HepG2 (cell line): Measurements from ENCODE around the gene ZSWIM7. TPM values are rescaled to one million over a fixed set of nuclear protein-coding genes. Genes with fewer than 3 reads are reported as not detected.

Source experiments
- ATAC-seq: fragments of 200-7000 bp; cut with Tn5 transposase; 3 replicates; pipeline ENCODE4 v1.9.1; 2020; ENCODE audit warnings: mild to moderate bottlenecking, moderate library complexity
- BruUV-seq: library from RNA; stranded (reverse); fragments of 400-500 nt; replicated peaks from 2 replicates; lab custom pipeline; 2021; lab: Mats Ljungman, UMichigan
- CTCF ChIA-PET: fragments of 300-600 bp; formaldehyde crosslinking; extraction: SDS; loops from one replicate; lab custom pipeline; 2021; ENCODE audit warnings: low total read pairs, inconsistent platforms, low intra/inter-chr PET ratio; lab: Yijun Ruan, JAX
- POLR2A ChIA-PET: fragments of 350-600 bp; sonication (Branson Sonifier 250); formaldehyde crosslinking; loops from one replicate; lab custom pipeline; 2020; ENCODE audit warnings: antibody characterized with exemption, inconsistent platforms; lab: Yijun Ruan, JAX
- DNase-seq: peaks from one replicate; pipeline ENCODE4 v3.0.0-alpha.2; 2015; ENCODE audit warnings: low spot score
- FAIRE-seq: peaks from 3 replicates; lab custom pipeline; 2011; peaks lifted over from hg19 to GRCh38; lab: Jason Lieb, UNC
- H2AFZ ChIP-seq: one replicate; pipeline ENCODE4 v1.6.1; 2011; ENCODE audit warnings: low read length, inconsistent platforms
- H3K27ac ChIP-seq: fragments of 300-600 bp; 3 replicates; pipeline ENCODE4 v1.8.0; 2011; ENCODE audit warnings: mixed run types, mild to moderate bottlenecking, mixed read lengths, low read length, inconsistent platforms; ENCODE audit not compliant: insufficient read depth; ENCODE audit errors: extremely low read length
- H3K27me3 ChIP-seq, 2 experiments: fragments of 200-600 bp in 1 of 2; 2 replicates in 1 of 2; 3 replicates in 1 of 2; pipeline versions ENCODE4 v1.6.0 to v1.8.0; 2011; ENCODE audit warnings: low read length in 2 of 2, mild to moderate bottlenecking in 2 of 2, moderate library complexity in 2 of 2, inconsistent platforms in 1 of 2; ENCODE audit not compliant: insufficient read depth in 2 of 2, control insufficient read depth in 1 of 2
- H3K36me3 ChIP-seq, 2 experiments: fragments of 200-600 bp in 1 of 2; replicated peaks in 1 of 2; 2 replicates in 1 of 2; 3 replicates in 1 of 2; pipeline versions ENCODE4 v1.5.1 to v1.8.0; 2011; ENCODE audit warnings: low read length in 2 of 2, inconsistent platforms in 1 of 2; ENCODE audit not compliant: insufficient read depth in 2 of 2, control insufficient read depth in 1 of 2
- H3K4me1 ChIP-seq: 2 replicates; pipeline ENCODE4 v1.5.1; 2012; ENCODE audit warnings: low read length, inconsistent platforms; ENCODE audit not compliant: insufficient read depth
- H3K4me2 ChIP-seq: 2 replicates; pipeline ENCODE4 v1.6.0; 2011; ENCODE audit warnings: low read depth, low read length, inconsistent platforms
- H3K4me3 ChIP-seq, 3 experiments: fragments of 200-600 bp in 1 of 3; sonication (generic), shearing (Covaris generic) in 1 of 3; replicated peaks in 1 of 3; 2 replicates each; pipeline ENCODE4 v1.5.1; 2011 to 2016; ENCODE audit warnings: low read length in 3 of 3, inconsistent platforms in 2 of 3, low read depth in 2 of 3, mild to moderate bottlenecking in 2 of 3, control low read depth in 1 of 3, mixed read lengths in 1 of 3; ENCODE audit not compliant: insufficient read depth in 1 of 3
- H3K79me2 ChIP-seq: one replicate; pipeline ENCODE4 v1.6.1; 2011; ENCODE audit warnings: low read length, inconsistent platforms; ENCODE audit not compliant: insufficient read depth
- H3K9ac ChIP-seq: 2 replicates; pipeline ENCODE4 v1.6.0; 2011; ENCODE audit warnings: mild to moderate bottlenecking, low read depth, low read length, inconsistent platforms; ENCODE audit not compliant: insufficient read depth
- H3K9me3 ChIP-seq: 2 replicates; pipeline ENCODE4 v1.5.1; 2012; ENCODE audit warnings: mild to moderate bottlenecking, low read length
- H4K20me1 ChIP-seq: 2 replicates; pipeline ENCODE4 v1.6.0; 2011; ENCODE audit warnings: inconsistent platforms, mild to moderate bottlenecking, low read length, moderate library complexity; ENCODE audit not compliant: insufficient read depth
- DNMT3B ChIP-seq: conservative IDR thresholded peaks from 2 replicates; pipeline ENCODE4 v1.6.1; 2016; ENCODE audit warnings: missing biosample characterization, control low read depth
- FOXA3 ChIP-seq: IDR thresholded peaks from 2 replicates; pipeline ENCODE4 v1.6.1; 2016; ENCODE audit warnings: missing genetic modification reagents, missing compliant biosample characterization
- ZIK1 ChIP-seq: sonication (generic); formaldehyde crosslinking; IDR thresholded peaks from 2 replicates; pipeline ENCODE4 v1.5.0; 2020; ENCODE audit warnings: mild to moderate bottlenecking, low read depth, missing genetic modification reagents, borderline replicate concordance
- ZNF430 ChIP-seq: sonication (generic); formaldehyde crosslinking; IDR thresholded peaks from 2 replicates; pipeline ENCODE4 v1.9.0; 2021; ENCODE audit warnings: mild to moderate bottlenecking, missing genetic modification reagents
- ZNF577 ChIP-seq: sonication (generic); formaldehyde crosslinking; IDR thresholded peaks from 2 replicates; pipeline ENCODE4 v1.4.0; 2020; ENCODE audit warnings: mild to moderate bottlenecking, low read depth, missing genetic modification reagents, borderline replicate concordance
- WGBS: methylation state at CpG from one replicate; pipeline ENCODE4 v1.1.6; 2017; ENCODE audit warnings: low lambda C conversion rate; 5-methylcytosine and 5-hydroxymethylcytosine counted together
- in situ Hi-C: cut with HindIII; loops from 2 replicates; pipeline ENCODE4 v1.10.0; 2017; ENCODE audit warnings: low pct_unique_long_range_greater_than_20kb; ENCODE audit not compliant: extremely low pct_ligation_motif_present
- intact Hi-C: fragments of 100-400 bp; cut with micrococcal nuclease; formaldehyde crosslinking; loops from one replicate; pipeline ENCODE4 v1.10.0; 2022; ENCODE audit not compliant: unreplicated experiment
- polyA plus RNA-seq, 8 experiments: library from polyadenylated mRNA; depleted of rRNA in 3 of 8; stranded (reverse) in 7 of 8; unstranded in 1 of 8; fragments of >200 nt; fragmentation: Illumina TruSeq in 4 of 8; extraction: Trizol in 4 of 8; gene quantifications; 2 replicates each; pipeline versions ENCODE4 v1.2.1 to v1.2.3, GENCODE V29; 2011 to 2016; ENCODE audit warnings: low read depth in 4 of 8, missing spikeins in 1 of 8, mixed read lengths in 1 of 8; ENCODE audit not compliant: insufficient read depth in 1 of 8
- total RNA-seq, 5 experiments: library from RNA; depleted of rRNA; stranded (reverse); fragments of >200 nt; fragmentation: Illumina TruSeq; extraction: Trizol; gene quantifications; 2 replicates each; pipeline ENCODE4 v1.2.3, GENCODE V29; 2016; ENCODE audit warnings: low read depth in 1 of 5
- TF ChIP-seq, protein P1 (sequence below): sonication (generic); formaldehyde crosslinking; IDR thresholded peaks from 2 replicates; pipeline ENCODE4 v1.5.1; 2020; ENCODE audit warnings: mild to moderate bottlenecking, missing genetic modification reagents, borderline replicate concordance
- TF ChIP-seq, protein P2 (sequence below), 2 experiments: sonication (generic) in 1 of 2; formaldehyde crosslinking in 1 of 2; IDR thresholded peaks; 2 replicates each; pipeline versions ENCODE4 v1.4.0 to v1.6.1; 2018 to 2020; ENCODE audit warnings: missing genetic modification reagents in 2 of 2, borderline replicate concordance in 1 of 2, low read depth in 1 of 2, mild to moderate bottlenecking in 1 of 2, missing biosample characterization in 1 of 2
- TF ChIP-seq, protein P3 (sequence below): sonication (generic); formaldehyde crosslinking; IDR thresholded peaks from 2 replicates; pipeline ENCODE4 v1.5.0; 2020; ENCODE audit warnings: mild to moderate bottlenecking, missing genetic modification reagents, borderline replicate concordance

The ZSWIM7 gene
- total and polyA plus RNA-seq, 2 of the 13 experiments (the other 11 are each of a cell fraction or from before 2014, with no cell fraction given): 13.1 to 28.1 TPM

DNA sequence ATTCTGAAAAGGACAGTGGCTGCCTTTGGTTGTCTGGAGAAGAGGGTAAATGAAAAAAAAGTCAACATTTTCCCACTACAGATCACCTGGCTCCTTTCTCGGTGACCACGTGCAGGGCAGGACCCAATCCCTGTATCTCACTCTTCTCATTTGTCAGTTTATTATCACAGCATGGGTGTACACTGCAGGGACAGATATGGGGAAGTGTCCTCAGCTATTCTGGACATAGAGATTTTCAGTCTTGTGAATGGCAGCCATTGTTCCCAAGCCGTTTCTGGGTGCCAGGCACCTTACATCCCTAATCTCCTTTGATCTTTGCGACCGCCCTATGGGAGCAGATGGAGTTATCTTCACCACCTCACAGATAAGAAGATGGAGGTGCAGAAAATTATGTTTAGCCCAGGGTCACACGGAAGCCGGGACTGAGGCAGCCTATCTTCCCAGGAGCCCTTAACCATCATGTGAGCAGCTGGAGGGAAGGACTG is 47.4 kb downstream of the ZSWIM7 start (continued):
- TF ChIP-seq, protein P1, sequence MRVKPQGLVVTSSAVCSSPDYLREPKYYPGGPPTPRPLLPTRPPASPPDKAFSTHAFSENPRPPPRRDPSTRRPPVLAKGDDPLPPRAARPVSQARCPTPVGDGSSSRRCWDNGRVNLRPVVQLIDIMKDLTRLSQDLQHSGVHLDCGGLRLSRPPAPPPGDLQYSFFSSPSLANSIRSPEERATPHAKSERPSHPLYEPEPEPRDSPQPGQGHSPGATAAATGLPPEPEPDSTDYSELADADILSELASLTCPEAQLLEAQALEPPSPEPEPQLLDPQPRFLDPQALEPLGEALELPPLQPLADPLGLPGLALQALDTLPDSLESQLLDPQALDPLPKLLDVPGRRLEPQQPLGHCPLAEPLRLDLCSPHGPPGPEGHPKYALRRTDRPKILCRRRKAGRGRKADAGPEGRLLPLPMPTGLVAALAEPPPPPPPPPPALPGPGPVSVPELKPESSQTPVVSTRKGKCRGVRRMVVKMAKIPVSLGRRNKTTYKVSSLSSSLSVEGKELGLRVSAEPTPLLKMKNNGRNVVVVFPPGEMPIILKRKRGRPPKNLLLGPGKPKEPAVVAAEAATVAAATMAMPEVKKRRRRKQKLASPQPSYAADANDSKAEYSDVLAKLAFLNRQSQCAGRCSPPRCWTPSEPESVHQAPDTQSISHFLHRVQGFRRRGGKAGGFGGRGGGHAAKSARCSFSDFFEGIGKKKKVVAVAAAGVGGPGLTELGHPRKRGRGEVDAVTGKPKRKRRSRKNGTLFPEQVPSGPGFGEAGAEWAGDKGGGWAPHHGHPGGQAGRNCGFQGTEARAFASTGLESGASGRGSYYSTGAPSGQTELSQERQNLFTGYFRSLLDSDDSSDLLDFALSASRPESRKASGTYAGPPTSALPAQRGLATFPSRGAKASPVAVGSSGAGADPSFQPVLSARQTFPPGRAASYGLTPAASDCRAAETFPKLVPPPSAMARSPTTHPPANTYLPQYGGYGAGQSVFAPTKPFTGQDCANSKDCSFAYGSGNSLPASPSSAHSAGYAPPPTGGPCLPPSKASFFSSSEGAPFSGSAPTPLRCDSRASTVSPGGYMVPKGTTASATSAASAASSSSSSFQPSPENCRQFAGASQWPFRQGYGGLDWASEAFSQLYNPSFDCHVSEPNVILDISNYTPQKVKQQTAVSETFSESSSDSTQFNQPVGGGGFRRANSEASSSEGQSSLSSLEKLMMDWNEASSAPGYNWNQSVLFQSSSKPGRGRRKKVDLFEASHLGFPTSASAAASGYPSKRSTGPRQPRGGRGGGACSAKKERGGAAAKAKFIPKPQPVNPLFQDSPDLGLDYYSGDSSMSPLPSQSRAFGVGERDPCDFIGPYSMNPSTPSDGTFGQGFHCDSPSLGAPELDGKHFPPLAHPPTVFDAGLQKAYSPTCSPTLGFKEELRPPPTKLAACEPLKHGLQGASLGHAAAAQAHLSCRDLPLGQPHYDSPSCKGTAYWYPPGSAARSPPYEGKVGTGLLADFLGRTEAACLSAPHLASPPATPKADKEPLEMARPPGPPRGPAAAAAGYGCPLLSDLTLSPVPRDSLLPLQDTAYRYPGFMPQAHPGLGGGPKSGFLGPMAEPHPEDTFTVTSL (CRISPR knock-in tag): no peak
- TF ChIP-seq DNMT3B (CRISPR knock-in tag) (no peak), ZNF430 (CRISPR knock-in tag) (no peak), ZIK1 (CRISPR knock-in tag) (no peak)

DNA sequence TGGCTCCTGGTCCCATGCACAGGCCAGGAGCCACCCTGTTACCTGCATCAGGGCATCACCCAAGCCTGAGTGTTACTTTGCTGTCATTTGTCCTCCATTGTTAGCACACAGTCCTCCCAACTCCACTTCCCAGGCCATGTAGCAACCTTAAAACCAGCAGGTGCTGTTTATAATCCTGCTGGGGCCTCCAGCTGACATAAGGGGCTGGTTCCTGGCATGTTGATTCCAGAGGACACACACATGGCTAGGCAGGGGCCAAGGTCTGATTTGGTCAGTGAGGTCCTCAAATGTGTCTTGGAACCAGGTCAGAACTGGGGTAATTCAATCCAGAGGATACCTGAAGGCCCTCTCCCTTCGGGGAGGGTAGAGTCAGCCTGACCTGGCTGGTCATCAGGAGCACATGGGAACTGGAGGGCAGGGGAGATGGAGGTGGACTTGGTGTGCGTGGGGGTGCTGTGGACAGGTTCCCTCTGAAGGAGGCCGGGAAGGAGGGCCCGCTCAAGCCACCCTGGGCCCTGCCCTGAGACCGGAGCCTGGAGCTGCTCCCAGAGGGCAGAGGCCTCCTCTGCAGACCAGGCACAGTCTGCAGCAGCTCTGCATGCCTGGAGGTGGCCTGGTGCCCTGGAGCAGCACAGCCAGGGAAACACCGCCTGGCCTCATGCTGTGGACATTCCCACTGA is 48.0 kb downstream of the ZSWIM7 start:
- Histone ChIP-seq H3K79me2 (peaks cover 27% of the 10 kb centered on the region), H3K4me3 (no peak overlapping the region), H3K4me1 (peaks cover 36% of the 10 kb centered on the region), H3K27me3 (no peaks in the 10 kb centered on the region; a peak in 1 of 5 replicates), H3K36me3 (peaks cover 7 to 10% of the 10 kb centered on the region in 2 experiments; a peak in 4 of 5 replicates), H3K4me2 (no peak overlapping the region), H3K27ac (no peak overlapping the region), H2AFZ (no peak overlapping the region), H3K9me3 (no peaks in the 10 kb centered on the region), H3K9ac (no peak overlapping the region), H4K20me1 (no peaks in the 10 kb centered on the region)
- ChIA-PET POLR2A (interaction anchor here (1.4 kb wide), 1 partner anchor 48 kb away, joined by 3 read pairs; the partner anchor contains the start of genes TTC19 and ZSWIM7), CTCF (no interaction called here)
- ATAC-seq (peak; percentile 39; the same call in 1 of the 3 replicates), FAIRE-seq (no peak), DNase-seq (no peak)
- intact Hi-C loops: no loop called here
- 100% methylated on average over 2 of the region's 6 CpGs for WGBS
- no TSS peak for BruUV-seq
- in situ Hi-C loops: no loop called here
- TF ChIP-seq, protein P2, sequence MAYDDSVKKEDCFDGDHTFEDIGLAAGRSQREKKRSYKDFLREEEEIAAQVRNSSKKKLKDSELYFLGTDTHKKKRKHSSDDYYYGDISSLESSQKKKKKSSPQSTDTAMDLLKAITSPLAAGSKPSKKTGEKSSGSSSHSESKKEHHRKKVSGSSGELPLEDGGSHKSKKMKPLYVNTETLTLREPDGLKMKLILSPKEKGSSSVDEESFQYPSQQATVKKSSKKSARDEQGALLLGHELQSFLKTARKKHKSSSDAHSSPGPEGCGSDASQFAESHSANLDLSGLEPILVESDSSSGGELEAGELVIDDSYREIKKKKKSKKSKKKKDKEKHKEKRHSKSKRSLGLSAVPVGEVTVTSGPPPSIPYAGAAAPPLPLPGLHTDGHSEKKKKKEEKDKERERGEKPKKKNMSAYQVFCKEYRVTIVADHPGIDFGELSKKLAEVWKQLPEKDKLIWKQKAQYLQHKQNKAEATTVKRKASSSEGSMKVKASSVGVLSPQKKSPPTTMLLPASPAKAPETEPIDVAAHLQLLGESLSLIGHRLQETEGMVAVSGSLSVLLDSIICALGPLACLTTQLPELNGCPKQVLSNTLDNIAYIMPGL (CRISPR knock-in tag; IDR thresholded peaks at IDR 0.05; ENCODE audit: borderline replicate concordance in 1 of 2, low read depth in 1 of 2): no peak
- TF ChIP-seq, protein P3, sequence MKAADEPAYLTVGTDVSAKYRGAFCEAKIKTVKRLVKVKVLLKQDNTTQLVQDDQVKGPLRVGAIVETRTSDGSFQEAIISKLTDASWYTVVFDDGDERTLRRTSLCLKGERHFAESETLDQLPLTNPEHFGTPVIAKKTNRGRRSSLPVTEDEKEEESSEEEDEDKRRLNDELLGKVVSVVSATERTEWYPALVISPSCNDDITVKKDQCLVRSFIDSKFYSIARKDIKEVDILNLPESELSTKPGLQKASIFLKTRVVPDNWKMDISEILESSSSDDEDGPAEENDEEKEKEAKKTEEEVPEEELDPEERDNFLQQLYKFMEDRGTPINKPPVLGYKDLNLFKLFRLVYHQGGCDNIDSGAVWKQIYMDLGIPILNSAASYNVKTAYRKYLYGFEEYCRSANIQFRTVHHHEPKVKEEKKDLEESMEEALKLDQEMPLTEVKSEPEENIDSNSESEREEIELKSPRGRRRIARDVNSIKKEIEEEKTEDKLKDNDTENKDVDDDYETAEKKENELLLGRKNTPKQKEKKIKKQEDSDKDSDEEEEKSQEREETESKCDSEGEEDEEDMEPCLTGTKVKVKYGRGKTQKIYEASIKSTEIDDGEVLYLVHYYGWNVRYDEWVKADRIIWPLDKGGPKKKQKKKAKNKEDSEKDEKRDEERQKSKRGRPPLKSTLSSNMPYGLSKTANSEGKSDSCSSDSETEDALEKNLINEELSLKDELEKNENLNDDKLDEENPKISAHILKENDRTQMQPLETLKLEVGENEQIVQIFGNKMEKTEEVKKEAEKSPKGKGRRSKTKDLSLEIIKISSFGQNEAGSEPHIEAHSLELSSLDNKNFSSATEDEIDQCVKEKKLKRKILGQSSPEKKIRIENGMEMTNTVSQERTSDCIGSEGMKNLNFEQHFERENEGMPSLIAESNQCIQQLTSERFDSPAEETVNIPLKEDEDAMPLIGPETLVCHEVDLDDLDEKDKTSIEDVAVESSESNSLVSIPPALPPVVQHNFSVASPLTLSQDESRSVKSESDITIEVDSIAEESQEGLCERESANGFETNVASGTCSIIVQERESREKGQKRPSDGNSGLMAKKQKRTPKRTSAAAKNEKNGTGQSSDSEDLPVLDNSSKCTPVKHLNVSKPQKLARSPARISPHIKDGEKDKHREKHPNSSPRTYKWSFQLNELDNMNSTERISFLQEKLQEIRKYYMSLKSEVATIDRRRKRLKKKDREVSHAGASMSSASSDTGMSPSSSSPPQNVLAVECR (CRISPR knock-in tag): no peak
- TF ChIP-seq ZNF577 (CRISPR knock-in tag): no peak
- no peak for TF ChIP-seq FOXA3
